Activated gamma-delta T cell treated with anti-CD3 and anti-CD28 coated beads, Interleukin-2, amount 50 U/mL, for 16 hours (primary cell): ENCODE results near the gene PRSS21.

Experiments
- DNase-seq: peaks from one replicate; pipeline ENCODE4 v3.0.0-alpha.2; 2020; ENCODE audit warnings: low read depth

Gene PRSS21

DNA sequence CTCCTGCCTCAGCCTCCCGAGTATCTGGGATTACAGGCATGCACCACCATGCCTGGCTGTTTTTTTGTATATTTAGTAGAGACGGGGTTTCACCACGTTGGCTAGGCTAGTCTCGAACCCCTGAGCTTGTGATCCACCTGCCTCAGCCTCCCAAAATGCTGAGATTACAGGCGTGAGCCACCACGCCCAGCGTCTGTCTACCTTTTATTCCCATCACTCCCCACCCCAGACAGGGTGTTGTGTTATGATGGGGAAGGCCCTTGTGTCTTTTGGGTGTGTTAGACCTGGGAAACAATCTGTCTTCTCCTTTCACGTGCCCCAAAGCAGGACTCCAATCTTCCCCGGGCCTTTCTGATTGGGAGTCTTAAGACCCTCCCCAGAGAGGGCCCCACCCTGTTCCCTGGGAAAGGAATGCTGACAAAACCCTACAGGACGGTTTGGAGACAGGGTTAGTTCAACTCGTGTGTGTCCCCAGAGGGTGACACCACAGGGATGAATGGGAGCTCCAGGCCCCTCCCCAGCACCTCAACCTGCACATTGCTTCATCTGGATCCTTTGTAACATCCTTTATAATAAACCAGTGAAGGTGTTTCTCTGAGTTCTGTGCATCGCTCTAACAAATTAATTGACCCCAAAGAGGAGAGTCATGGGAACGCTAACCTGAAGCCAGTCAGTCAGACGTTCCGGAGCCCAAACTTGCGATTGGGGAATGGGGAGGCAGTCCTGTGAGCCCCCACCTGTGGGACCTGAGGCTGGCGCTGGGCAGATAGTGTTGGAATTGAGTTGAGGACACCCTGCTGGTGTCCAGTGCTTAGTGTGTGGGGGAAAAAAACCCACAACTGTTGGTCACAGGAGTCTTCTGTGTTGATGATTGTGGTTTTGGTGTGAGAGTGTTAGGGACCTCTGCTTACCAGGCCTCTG, 36.8 kb upstream of the PRSS21 start:
- no peak for DNase-seq

DNA sequence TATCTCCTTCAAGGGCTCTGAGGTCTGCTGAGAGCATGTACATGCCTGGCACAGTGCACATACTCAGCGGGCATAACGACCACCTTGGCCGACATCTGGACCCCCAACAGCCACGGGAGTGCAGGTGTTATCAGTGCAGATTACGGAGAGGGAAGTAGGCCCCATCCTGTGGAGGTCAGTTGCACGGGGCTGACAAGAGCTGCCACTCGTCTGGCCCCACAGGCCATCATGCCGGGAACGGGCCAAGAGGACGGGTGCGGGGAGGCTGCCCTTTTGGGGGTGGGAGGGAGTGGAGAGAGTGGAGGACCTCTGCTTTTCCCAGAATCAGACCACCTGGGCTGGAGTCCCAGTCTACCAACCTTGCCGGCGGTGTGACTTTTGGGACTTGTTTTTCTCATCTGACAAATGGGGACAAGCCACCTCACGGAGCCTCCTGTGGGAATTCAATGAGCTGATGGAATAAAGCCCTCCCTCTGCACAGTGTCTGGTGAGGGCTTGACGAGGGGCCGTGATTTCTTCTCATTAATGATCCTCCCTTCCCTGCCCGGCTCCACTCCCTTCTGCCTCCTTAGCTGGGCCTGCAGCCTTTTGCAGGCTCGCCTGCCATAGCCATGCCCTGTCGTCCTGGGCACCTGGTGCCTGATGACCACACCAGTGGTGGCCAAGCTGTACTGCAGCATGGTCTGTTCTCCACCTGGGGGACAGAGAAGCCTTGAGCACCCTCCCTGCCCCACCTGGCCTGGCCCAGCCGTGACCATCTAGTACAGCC, 34.3 kb upstream of the PRSS21 start:
- DNase-seq: no peak

DNA sequence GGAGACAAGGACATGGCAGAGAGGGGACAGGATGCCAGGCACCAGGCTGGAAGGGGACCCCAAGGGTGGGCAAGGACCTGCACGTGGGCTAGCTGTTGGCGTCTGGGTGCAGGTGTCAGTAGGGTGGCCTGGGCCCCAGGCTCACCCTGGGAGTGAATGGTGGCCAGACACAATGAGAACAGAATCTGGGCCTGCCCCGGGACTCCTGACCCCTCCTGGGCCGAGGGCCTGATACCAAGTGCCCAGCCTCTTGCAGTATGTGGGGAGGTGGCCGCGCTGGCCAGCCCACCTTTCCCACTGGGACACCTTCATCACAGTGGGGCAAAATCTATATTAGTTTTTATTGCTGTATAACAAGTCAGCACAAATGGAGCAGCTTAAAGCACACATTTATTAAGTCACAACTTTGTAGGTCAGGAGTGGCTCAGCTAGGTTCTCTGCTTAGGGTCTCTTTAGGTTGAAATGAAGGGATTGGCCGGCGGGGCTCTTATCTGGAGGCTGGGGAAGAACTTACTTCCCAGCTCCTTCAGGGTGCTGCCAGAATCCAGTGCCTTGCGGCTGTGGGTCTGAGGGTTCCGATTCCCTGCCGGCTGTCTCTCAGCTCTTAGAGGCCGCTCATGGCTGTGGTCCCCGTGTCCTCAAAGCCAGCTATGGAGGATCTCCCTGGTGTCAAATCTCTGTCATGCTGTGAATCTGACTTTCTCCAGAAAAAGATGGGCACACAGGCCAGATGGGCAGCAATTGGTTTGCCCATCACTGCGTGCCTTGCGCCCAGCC, 33.3 kb upstream of the PRSS21 start:
- no peak for DNase-seq

DNA sequence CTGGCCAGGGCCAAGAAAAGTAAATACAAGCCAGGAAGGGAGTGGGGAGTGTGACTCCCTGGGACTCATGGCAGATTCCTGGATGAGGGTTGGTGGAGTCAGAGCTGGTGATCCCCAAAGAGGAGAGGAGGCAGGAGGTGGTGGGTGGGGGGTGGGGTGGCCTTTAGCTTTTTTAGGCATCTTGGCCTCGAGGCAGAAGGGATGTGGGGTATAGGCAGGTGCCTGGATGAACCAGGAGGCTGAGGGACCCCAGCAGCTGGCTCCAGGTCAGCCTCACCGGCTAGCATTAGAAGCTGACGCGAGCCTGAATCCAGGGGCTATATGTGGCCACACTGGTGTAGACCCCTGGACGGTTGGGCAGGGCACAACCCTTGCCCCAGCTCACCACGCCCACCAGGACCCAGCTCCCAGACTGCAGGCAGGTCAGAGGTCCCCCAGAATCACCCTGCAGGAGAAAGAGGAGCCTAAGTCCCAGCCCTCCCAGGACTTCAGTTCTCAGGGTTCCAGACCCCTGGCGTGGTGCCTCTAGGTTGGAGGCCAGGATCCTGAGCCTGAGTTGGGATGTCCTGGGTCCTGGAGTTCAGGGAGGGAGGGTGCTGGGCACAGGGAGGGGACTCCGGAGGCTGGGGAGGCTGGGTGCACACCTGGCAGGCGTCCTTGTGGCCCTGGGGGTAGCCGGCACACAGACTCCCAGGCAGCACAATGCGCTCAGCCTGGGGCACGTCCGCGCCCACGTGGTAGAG, 32.5 kb upstream of the PRSS21 start:
- DNase-seq: no peak

DNA sequence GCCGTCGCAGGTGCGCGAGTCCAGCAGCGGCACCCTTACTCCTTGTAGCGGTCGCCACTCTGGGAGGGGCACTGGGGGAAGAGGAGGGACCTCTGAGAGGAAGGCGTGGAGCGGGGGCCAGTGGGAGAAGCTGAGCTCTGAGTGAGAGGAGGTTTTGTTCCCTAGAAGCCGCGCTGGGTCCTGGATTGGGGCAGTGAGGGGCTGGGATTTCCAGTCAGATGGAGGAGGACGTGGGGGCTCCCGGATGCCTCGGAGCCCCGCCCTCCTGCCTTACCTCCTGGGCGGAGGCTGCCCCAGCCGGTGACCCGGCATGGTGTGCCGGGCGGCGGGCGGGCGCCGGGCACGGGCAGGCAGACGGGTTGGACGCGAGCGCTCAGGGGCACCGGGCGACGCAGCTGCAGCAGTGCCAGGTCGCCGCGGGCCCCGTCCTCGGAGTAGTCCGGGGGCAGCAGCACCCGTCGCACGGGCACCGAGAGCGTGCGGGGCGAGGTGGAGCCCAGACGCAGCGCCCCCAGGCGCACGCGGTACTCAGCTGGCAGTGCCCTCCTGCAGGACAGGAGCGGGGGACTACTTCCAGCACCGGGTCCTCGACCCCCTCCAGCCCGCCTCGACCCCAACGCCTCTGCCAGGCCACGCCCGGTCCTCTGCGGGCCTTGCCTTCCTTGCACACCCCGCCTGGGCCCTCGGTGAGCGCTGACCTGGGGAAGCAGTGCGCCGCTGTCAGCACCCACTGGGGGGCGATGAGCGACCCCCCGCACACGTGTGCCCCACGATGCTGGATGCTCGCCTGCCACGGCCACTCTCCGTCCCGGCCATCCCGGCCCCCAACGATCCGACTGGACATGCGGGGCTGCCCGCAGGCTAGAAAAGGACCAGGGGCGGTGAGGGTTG, 31.7 kb upstream of the PRSS21 start:
- DNase-seq: no peak

DNA sequence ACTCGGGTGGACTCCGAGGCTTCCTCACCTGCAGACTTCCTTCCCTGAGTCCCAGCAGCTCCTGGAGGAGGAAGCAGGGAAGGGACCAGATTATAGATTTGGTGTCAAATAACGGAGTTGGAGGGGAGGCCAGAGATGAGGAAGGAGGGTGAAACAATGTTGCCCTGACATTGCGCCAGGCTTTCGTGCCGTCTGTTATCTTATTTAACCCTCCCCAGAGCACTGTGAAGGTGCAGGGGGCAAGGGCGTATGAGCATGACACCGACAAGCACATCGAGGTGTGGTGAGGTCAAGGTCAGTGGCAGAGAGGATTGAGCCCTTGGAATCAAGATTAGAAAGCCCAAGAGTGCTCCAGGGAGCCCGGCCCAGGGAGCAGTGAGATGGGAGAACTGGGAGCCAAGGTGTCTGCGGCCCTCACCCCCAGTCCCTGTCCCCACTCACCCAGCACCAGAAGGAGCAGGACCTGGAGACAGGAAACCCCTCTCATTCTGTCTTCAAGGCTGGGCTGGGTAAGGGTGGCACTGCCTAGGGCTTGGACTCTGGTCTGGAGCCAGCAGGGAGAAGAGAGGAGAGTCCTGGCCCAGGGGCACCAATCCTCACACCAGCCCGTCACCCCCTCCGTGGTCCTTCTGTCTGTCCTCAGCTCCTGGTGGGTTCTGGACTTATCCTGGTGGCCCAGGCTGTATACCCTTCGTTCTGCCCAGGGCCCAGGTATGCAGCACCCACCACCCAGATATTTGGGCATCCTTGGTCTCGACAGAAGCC, 30.8 kb upstream of the PRSS21 start:
- no peak for DNase-seq

DNA sequence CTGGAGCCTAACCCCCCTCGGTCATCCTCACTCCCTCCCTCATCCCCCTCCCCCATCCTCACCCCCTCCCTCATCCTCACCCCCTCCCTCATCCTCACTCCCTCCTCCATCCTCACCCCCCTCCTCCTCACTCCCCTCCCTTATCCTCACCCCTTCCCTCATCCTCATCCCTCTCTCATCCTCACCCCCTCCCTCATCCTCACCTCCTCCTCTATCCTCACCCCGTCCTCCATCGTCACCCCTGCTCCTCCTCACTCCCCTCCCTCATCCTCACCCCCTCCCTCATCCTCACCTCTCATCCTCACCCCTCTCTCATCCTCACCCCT, 30.2 kb upstream of the PRSS21 start:
- no peak for DNase-seq

DNA sequence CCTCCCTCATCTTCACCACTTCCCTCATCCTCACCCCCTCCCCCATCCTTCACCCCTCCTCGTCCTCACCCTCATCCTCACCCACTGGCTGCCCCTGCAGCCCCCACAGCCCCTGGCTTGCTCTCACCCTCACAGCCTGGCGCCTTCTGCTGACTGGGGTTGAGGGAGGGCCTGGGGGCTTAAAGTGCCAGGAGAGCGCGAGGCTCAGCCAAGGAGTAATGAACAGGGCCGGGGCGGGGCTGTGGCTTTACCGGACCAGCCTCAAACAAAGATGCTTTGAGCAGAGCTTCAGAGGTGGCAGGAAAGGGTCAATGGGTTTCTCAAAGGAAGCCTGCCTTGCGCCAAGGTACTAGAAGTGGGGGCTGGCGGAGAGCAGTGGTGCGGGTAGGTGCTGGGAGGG, 29.6 kb upstream of the PRSS21 start, which contains the start of gene PRSS33:
TSS of gene PRSS33 (minus strand) at position 155 of the 400 bp plus-strand sequence. CDS start 1,013 bp downstream, outside the sequence.
- no peak for DNase-seq

DNA sequence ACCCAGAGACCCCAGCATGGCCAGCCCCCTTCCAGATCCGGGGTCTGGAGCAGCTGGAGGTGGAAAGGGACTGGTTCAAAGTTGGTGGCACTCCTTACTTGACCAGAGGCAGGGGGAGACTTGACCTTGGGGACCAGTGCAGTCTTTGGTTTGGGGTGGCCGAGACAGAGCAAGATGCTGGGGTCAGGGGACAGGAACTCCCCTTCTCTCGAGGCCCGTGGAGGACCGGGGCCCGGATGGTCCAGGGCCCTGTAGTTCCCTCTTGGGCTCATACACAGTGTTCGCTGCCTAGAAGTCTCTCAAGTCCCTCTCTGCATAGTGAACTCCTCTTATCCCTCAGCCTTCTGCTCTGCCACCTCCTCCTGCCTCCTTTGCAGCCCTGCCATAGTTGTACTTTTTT, 29.1 kb upstream of the PRSS21 start:
- no peak for DNase-seq

DNA sequence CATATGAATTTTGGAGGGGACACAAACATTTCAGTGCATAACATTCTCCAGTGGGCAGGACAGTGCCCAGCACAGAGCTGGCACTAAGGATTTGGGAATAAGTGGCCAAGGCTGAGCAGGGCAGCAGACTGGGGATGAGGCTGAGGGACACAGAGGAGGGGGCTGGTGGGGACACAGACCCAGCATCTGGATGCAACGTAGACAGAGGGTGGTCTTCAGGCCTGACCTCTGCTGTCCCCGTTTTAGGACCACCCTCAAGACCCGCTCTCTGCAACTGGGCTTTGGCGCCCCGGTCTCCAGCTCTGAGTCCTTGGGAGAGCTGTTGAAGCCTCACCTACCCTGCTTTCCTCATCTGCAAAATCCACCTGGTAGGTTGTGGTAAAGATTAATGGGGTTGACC, 26.4 kb upstream of the PRSS21 start:
- DNase-seq: no peak

DNA sequence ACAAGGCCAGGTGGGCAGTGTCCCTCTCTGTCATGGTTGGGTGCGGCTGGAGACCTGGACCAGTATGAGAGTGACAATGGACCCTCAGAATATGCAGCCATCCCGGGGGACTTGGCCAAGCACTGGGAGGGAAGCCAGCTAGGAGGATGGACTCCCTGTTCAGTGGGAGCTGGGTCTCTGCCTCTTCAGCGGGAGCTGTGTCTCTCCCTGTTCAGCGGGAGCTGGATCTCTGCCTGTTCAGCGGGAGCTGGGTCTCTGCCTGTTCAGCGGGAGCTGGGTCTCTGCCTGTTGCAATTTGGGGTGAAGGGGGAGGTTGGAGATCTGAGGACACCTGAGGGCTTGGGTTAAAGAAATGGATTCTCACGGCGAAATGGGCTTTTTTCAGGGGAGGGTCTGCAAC, 25.9 kb upstream of the PRSS21 start:
- DNase-seq: no peak

DNA sequence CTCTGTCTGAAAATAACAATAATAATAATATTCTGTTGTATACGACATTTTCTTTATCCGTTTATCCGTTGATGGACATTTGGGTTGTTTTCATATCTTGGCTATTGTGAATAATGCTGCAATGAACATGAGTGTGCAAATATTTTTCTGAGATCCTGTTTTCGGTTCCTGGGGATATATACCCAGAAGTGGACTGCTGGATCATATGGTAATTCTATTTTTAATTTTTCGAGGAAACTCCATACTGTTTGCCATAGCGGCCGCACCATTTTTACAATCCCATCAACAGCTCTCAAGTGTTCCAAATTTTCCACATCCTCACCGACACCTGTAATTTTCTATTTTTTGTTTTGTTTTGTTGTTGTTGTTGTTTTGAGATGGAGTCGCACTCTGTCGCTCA, 24.1 kb upstream of the PRSS21 start:
- no peak for DNase-seq

DNA sequence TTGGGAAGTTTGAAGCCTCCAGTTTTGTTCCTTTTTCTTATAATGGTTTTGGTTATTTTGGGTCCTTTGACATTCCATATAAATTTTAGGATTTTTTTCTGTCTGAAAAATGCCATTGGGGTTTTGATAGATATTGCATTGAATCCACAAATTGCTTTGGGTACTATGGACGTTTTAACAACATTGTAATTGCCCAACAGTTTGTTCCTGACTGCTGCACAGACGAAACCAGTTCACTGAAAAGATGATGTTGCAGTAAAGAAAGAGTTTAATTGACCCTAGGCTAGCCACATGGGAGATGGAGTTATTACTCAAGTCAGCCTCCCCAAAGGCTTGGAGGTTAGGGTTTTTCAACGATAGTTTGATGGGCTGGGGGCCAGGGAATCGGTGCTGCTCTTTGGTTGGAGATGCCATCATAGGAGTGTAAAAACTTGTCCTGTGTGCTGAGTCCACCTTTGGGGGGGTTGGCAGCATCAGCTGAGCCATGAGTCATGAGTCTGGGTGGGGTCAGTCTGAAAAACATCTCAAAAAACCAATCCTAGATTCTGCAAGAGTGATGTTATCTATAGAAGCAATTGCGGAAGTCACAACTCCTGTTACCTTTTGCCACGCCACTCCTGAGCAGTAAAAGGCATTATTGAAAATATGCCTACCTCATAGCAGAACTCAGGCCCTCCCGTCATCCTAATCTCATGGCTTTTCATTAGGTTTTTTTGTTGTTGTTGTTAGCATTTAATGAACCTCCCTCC, 21.5 kb upstream of the PRSS21 start:
- DNase-seq: no peak

DNA sequence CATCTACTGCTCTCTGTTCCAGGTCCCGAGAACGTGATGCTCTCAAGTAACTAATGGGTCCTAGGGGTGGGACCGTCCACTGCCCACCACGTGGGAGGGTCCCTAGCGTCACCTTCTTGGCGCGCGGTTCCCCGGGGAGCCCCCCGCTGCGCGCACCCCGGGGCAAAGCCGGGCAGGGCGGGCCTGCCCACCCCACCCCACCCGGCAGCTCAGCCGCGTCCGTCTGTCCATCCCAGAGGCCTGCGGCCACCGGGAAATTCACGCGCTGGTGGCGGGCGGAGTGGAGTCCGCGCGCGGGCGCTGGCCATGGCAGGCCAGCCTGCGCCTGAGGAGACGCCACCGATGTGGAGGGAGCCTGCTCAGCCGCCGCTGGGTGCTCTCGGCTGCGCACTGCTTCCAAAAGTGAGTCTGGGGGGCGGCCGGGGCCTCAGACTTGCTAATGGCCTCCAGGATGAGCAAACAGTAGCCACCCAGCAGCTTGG, 18.3 kb upstream of the PRSS21 start:
- no peak for DNase-seq

DNA sequence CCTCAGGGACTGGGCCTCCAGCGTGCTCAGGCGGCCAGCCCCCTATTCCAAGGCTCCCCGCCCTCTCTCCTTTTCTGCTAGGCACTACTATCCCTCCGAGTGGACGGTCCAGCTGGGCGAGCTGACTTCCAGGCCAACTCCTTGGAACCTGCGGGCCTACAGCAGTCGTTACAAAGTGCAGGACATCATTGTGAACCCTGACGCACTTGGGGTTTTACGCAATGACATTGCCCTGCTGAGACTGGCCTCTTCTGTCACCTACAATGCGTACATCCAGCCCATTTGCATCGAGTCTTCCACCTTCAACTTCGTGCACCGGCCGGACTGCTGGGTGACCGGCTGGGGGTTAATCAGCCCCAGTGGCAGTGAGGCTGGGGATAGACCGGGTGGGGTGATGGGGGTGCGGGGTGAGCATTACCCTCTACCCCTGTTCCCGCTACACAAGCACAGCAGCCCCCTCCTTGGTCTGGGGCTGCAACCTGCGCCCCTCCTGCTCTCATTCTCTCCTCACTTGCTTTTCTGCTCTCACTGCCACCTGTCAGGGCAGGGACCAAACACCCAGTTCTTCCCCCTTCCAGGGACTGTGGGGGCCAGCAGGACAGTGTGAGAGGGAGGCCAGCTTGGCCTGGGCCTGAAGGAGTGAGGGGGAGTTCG, 17.7 kb upstream of the PRSS21 start:
- no peak for DNase-seq

DNA sequence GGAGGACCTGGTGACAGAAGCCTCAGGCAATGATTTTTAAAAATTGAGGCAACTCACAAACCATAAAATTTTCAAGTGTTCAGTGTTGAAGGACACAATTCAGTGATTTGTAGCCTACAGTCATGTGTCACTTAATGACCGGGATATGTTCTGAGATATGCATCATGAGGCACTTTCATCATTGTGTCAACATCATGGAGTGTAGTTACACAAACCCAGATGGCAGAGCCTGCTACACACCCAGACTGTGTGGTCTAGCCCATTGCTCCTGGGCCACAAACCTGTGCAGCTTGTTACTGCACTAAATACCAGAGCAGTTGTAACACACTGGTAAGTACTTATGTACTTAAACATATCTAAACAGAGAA, 17.2 kb upstream of the PRSS21 start:
- DNase-seq: no peak

DNA sequence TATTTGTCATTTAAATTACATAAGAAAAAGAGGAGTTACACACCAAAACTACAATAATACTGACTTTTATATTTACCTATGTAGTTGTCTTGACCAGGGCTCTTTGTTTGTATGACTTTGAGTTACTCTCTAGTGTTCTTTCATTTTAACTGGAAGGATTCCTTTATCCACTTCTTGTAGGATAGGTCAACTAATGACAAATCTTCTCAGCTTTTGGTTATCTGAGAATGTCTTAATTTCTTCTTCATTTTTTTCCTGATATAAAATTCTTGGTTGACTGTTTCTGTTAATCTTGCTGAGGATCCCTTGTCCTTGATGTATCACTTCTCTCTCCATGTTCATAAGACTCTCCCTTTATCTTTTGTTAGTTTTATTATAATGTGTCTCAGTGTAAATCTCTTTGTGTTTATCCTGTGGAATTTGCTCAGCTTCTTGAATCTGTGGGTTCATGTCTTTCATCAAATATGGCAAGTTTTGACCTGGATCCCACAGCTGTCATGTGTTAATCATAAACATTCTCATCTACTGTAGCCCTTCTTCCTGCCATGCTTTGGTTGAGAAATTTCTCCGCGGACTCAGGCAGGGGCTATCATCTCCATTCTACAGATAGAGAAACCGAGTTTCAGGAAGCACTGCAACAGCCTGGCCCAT, 13.4 kb upstream of the PRSS21 start:
- DNase-seq: no peak

DNA sequence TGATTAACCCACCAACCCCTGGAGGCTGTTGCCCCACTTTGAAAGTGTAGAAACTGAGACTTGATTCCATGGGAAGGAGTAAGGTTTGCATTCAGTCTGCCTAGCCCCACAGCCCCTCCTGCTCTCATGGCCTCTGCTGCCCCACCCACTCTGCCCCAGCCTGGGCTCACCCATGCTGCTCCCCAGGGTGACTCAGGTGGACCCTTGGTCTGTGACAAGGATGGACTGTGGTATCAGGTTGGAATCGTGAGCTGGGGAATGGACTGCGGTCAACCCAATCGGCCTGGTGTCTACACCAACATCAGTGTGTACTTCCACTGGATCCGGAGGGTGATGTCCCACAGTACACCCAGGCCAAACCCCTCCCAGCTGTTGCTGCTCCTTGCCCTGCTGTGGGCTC, 12.3 kb upstream of the PRSS21 start:
- no peak for DNase-seq
